Heart left ventricle (tissue), 16 donors: ENCODE measurements around the gene C6orf47. TPM values are rescaled to one million over a fixed set of nuclear protein-coding genes. Genes with fewer than 3 reads are reported as not detected.

Source experiments
- ATAC-seq, 4 donors: fragments of 200-7000 bp; cut with Tn5 transposase; one replicate each; pipeline ENCODE4 v1.9.1; 2020 to 2022; ENCODE audit warnings: moderate library complexity in 4 of 4, mild to moderate bottlenecking in 3 of 4, moderate number of reproducible peaks in 1 of 4
- DNase-seq, 5 donors: peaks; one replicate each; pipeline ENCODE4 v3.0.0-alpha.2; 2020
- H3K27ac ChIP-seq, 12 donors: fragments of 200-600 bp; sonication (generic) in 4 of 12; one replicate each; pipeline versions ENCODE4 v1.5.0 to v1.8.0; 2016 to 2022; ENCODE audit warnings: mild to moderate bottlenecking in 2 of 12
- H3K27me3 ChIP-seq, 9 donors: fragments of 200-600 bp; sonication (generic) in 2 of 9; one replicate each; pipeline versions ENCODE4 v1.5.1 to v1.8.0; 2016 to 2022; ENCODE audit warnings: mild to moderate bottlenecking in 3 of 9
- H3K36me3 ChIP-seq, 9 donors: fragments of 200-600 bp; sonication (generic) in 2 of 9; one replicate each; pipeline versions ENCODE4 v1.5.0 to v1.8.0; 2018 to 2022; ENCODE audit warnings: mild to moderate bottlenecking in 2 of 9
- H3K4me1 ChIP-seq, 12 donors: fragments of 200-600 bp; sonication (generic) in 4 of 12; one replicate each; pipeline versions ENCODE4 v1.5.0 to v1.8.0; 2016 to 2022; ENCODE audit warnings: mild to moderate bottlenecking in 3 of 12
- H3K4me3 ChIP-seq, 12 donors: fragments of 200-600 bp; sonication (generic) in 4 of 12; one replicate each; pipeline versions ENCODE4 v1.5.0 to v1.8.0; 2017 to 2022; ENCODE audit warnings: mild to moderate bottlenecking in 9 of 12, moderate library complexity in 4 of 12
- H3K9me3 ChIP-seq, 12 donors: fragments of 200-600 bp; sonication (generic) in 4 of 12; one replicate each; pipeline versions ENCODE4 v1.5.0 to v1.8.0; 2016 to 2022; ENCODE audit warnings: mild to moderate bottlenecking in 1 of 12
- CTCF ChIP-seq, 12 donors: fragments of 200-600 bp; sonication (generic) in 4 of 12; IDR thresholded peaks; one replicate each; pipeline versions ENCODE4 v1.5.0 to v1.8.0; 2018 to 2022; ENCODE audit warnings: antibody characterized with exemption in 12 of 12, mild to moderate bottlenecking in 5 of 12
- POLR2A ChIP-seq, 2 donors: fragments of 450-650 bp; IDR thresholded peaks; one replicate each; pipeline ENCODE4 v1.6.1; 2017; ENCODE audit warnings: antibody characterized with exemption in 2 of 2, mild to moderate bottlenecking in 2 of 2, moderate library complexity in 2 of 2
- WGBS, 4 donors: extraction: QIAGEN DNeasy Blood & Tissue Kit in 2 of 4; methylation state at CpG; one replicate each; pipeline versions ENCODE4 v1.1.5 to v1.1.7; 2013 to 2018; 5-methylcytosine and 5-hydroxymethylcytosine counted together
- intact Hi-C, 10 donors: fragments of 100-400 bp; cut with DNase I; formaldehyde crosslinking; loops; one replicate each; pipeline versions ENCODE4 v1.11.1 to v1.14.2; 2022
- microRNA-seq, 4 donors: library from miRNA; unstranded; fragments of <30 nt; microRNA quantifications; one replicate each; pipeline versions ENCODE4 to v1.2.0, GENCODE V29; 2017 to 2020
- polyA plus RNA-seq, 2 donors: library from polyadenylated mRNA; stranded (reverse); fragments of 200-250 nt; gene quantifications; one replicate each; pipeline ENCODE4 v1.2.3, GENCODE V29; 2013
- total RNA-seq, 9 donors: library from RNA; depleted of rRNA in 2 of 9; stranded (reverse); fragments of >200 nt in 2 of 9; fragmentation: NEBNext Ultra II Directional in 3 of 9; extraction: Animal tissue kit (Norgen Biotek cat#: 25700) in 3 of 9; gene quantifications; one replicate each; pipeline versions ENCODE4 v1.1.0 to v1.2.4, GENCODE V29; 2016 to 2023
- donor health status: ischemic (EF 13 %, LVEDD 7.1; RV severe dilation, severe dysfunction).
- donor health status: healthy with polysubstance abuse.
- donor health status: DM: no; HTN: yes; CAD: no.
- donor health status: DM: no; HTN: no; CAD: no.
- donor health status: ischemic (EF 25% LVEDD 6.9; RV normal size, moderate dysfunction).
- donor health status: ischemic (EF 25% LVEDD 5.7; RV mildly dilated, moderate dysfunction).
- donor health status: healthy.
- donor health status: DM: yes; HTN: yes; CAD: no.
- donor health status: ischemic (EF 35%, LVEDD 5.7; RV mildly dilated, moderate dysfunction).
- donor health status: nonischemic (EF 11% LVEDD 7.7; RV severe dilation, severe dysfunction).
- donor health status: DM: yes; HTN: yes; CAD: no.
- donor health status: PGD.
- donor health status: ischemic (EF 29% LVEDD 5.4; RV normal size, mild dysfunction).
- donor health status: nonischemic (EF 23%, LVEDD 6.1; RV moderate dilation, normal function).

The C6orf47 gene
- total and polyA plus RNA-seq, 11 donors: 16.5 to 30.9 (median 20.0) TPM

DNA sequence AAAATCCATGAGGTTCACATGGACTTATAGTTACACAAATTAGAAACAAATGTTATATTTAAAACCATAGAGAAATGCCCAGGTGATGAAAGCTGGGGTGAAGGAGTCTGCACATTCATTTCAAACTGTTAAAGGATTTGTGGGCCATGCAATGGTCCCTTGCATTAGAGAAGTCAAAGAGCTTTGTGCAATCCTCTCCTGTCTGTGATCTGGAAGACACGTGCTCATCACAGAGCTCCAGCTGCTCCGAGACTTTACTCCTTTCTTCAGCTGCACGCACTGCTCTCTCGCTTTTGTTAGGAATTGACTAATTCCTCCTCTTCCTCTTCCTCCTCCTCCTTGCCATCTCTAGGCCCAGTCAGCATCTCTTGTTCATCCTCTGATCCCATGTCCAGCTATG is 49.6 kb downstream of the C6orf47 start:
- H3K27ac ChIP-seq: no peak overlapping the region
- TF ChIP-seq CTCF (IDR thresholded peaks at IDR 0.05): no peak
- no peak for TF ChIP-seq POLR2A (IDR thresholded peaks at IDR 0.05)
- H3K9me3 ChIP-seq: no peaks in the 10 kb centered on the region
- no peaks in the 10 kb centered on the region for H3K36me3 ChIP-seq
- peaks cover 0 to 18% (median 0%) of the 10 kb centered on the region in 12 donors for H3K4me1 ChIP-seq
- intact Hi-C loops: no loop called here
- DNase-seq (no peak), ATAC-seq (no peak)
- no peak overlapping the region for H3K4me3 ChIP-seq
- WGBS, 4 donors: 67 to 85% (median 71%) methylated on average over 4 of the region's 4 CpGs
- no peaks in the 10 kb centered on the region for H3K27me3 ChIP-seq

GRCh38 chr6:31609519-31610406 is 50.8 kb downstream of the C6orf47 start:
- H3K4me3 ChIP-seq: no peak overlapping the region
- H3K4me1 ChIP-seq: peaks cover 0 to 18% (median 0%) of the 10 kb centered on the region in 12 donors
- H3K27me3 ChIP-seq: no peaks in the 10 kb centered on the region
- intact Hi-C loops: loop anchor here in 1 of 10 donors (10.0 kb wide), 1 partner anchor 115 kb away; the partner anchor contains the start of gene MICB
- DNase-seq (no peak), ATAC-seq (no peak)
- WGBS, 4 donors: 70 to 76% (median 75%) methylated on average over 8 of the region's 8 CpGs
- no peaks in the 10 kb centered on the region for H3K36me3 ChIP-seq
- no peak overlapping the region for H3K27ac ChIP-seq
- TF ChIP-seq POLR2A (IDR thresholded peaks at IDR 0.05) (no peak), CTCF (IDR thresholded peaks at IDR 0.05) (no peak)
- H3K9me3 ChIP-seq: no peaks in the 10 kb centered on the region

Small RNA genes lying within 50 kb of the gene (microRNA-seq; reads per million reads assigned to microRNA genes)
- gene MIR4646 (0 to 1.4 (median 1.1) reads per million in 4 donors), gene MIR6832 (0 to 0.62 (median 0.36) reads per million in 4 donors)

Other genes starting within 250 kb of the C6orf47 start
Only the 30 nearest of the 37 such genes appear.
- not detected for gene MCCD1, start 131.8 kb downstream of the C6orf47 start, total RNA-seq
- gene MCCD1, start 131.8 kb downstream of the C6orf47 start, polyA plus RNA-seq: not detected
- gene DDX39B, start 118.8 kb downstream of the C6orf47 start, total RNA-seq: 100 to 1,000 TPM; 122 to 209 (median 164) TPM
- gene DDX39B, start 118.8 kb downstream of the C6orf47 start, polyA plus RNA-seq: 100 to 1,000 TPM; 162 to 193 TPM
- gene ATP6V1G2, start 114.2 kb downstream of the C6orf47 start, total RNA-seq: 1 to 10 TPM; 1.1 to 3.5 (median 1.4) TPM
- 1 to 10 TPM; 1.3 to 2.2 TPM for gene ATP6V1G2, start 114.2 kb downstream of the C6orf47 start, polyA plus RNA-seq
- 10 to 100 TPM in 8 of 9 donors, 1 to 10 TPM in 1; 10.0 to 17.8 (median 12.4) TPM for gene NFKBIL1, start 113.2 kb downstream of the C6orf47 start, total RNA-seq
- gene NFKBIL1, start 113.2 kb downstream of the C6orf47 start, polyA plus RNA-seq: 10 to 100 TPM; 18.2 to 22.9 TPM
- gene LTA, start 88.5 kb downstream of the C6orf47 start, total RNA-seq: under 1 TPM in 2 of 9 donors, not detected in 7; 0.18 to 0.64 TPM
- gene LTA, start 88.5 kb downstream of the C6orf47 start, polyA plus RNA-seq: under 1 TPM in 1 of 2 donors, not detected in 1; 0.07 TPM
- gene TNF, start 85.2 kb downstream of the C6orf47 start, total RNA-seq: 1 to 10 TPM in 3 of 9 donors, under 1 TPM in 5, not detected in 1; 0.32 to 7.6 (median 0.51) TPM
- gene TNF, start 85.2 kb downstream of the C6orf47 start, polyA plus RNA-seq: under 1 TPM; 0.15 to 0.32 TPM
- 10 to 100 TPM in 1 of 9 donors, 1 to 10 TPM in 2, under 1 TPM in 2, not detected in 4; 0.30 to 15.6 (median 1.0) TPM for gene LTB, start 78.4 kb downstream of the C6orf47 start, total RNA-seq
- under 1 TPM; 0.50 to 0.72 TPM for gene LTB, start 78.4 kb downstream of the C6orf47 start, polyA plus RNA-seq
- gene LST1, start 74.5 kb downstream of the C6orf47 start, total RNA-seq: 10 to 100 TPM in 2 of 9 donors, 1 to 10 TPM in 6, not detected in 1; 1.6 to 58.0 (median 3.7) TPM
- gene LST1, start 74.5 kb downstream of the C6orf47 start, polyA plus RNA-seq: 1 to 10 TPM; 2.3 to 5.2 TPM
- gene NCR3, start 67.8 kb downstream of the C6orf47 start, total RNA-seq: 1 to 10 TPM in 1 of 9 donors, under 1 TPM in 1, not detected in 7; 1.00 to 2.5 TPM
- not detected for gene NCR3, start 67.8 kb downstream of the C6orf47 start, polyA plus RNA-seq
- gene AIF1, start 45.5 kb downstream of the C6orf47 start, total RNA-seq: 100 to 1,000 TPM in 1 of 9 donors, 10 to 100 TPM in 3, 1 to 10 TPM in 5; 5.7 to 120 (median 9.5) TPM
- 10 to 100 TPM in 1 of 2 donors, 1 to 10 TPM in 1; 6.7 to 18.4 TPM for gene AIF1, start 45.5 kb downstream of the C6orf47 start, polyA plus RNA-seq
- 100 to 1,000 TPM in 4 of 9 donors, 10 to 100 TPM in 5; 75.1 to 119 (median 97.4) TPM for gene PRRC2A, start 40.1 kb downstream of the C6orf47 start, total RNA-seq
- 100 to 1,000 TPM in 1 of 2 donors, 10 to 100 TPM in 1; 88.1 to 111 TPM for gene PRRC2A, start 40.1 kb downstream of the C6orf47 start, polyA plus RNA-seq
- 100 to 1,000 TPM; 265 to 499 (median 284) TPM for gene BAG6, start 8.1 kb downstream of the C6orf47 start, total RNA-seq
- 100 to 1,000 TPM; 307 to 378 TPM for gene BAG6, start 8.1 kb downstream of the C6orf47 start, polyA plus RNA-seq
- 1 to 10 TPM in 8 of 9 donors, under 1 TPM in 1; 0.54 to 4.3 (median 1.7) TPM for gene APOM, start 4.9 kb downstream of the C6orf47 start, total RNA-seq
- gene APOM, start 4.9 kb downstream of the C6orf47 start, polyA plus RNA-seq: 1 to 10 TPM; 2.4 to 6.6 TPM
- 10 to 100 TPM; 15.9 to 29.8 (median 19.5) TPM for gene GPANK1, start 4.2 kb upstream of the C6orf47 start, total RNA-seq
- 10 to 100 TPM; 19.5 to 24.5 TPM for gene GPANK1, start 4.2 kb upstream of the C6orf47 start, polyA plus RNA-seq
- 100 to 1,000 TPM; 111 to 323 (median 116) TPM for gene CSNK2B, start 5.3 kb upstream of the C6orf47 start, total RNA-seq
- gene CSNK2B, start 5.3 kb upstream of the C6orf47 start, polyA plus RNA-seq: 100 to 1,000 TPM; 124 to 203 TPM
- 10 to 100 TPM in 1 of 9 donors, 1 to 10 TPM in 8; 1.4 to 12.0 (median 4.6) TPM for gene LY6G5B, start 9.2 kb upstream of the C6orf47 start, total RNA-seq
- 1 to 10 TPM; 2.1 to 5.3 TPM for gene LY6G5B, start 9.2 kb upstream of the C6orf47 start, polyA plus RNA-seq
- 1 to 10 TPM; 1.3 to 3.1 (median 2.2) TPM for gene LY6G5C, start 20.3 kb upstream of the C6orf47 start, total RNA-seq
- 1 to 10 TPM; 1.4 to 3.0 TPM for gene LY6G5C, start 20.3 kb upstream of the C6orf47 start, polyA plus RNA-seq
- 10 to 100 TPM; 24.2 to 54.7 (median 27.4) TPM for gene ABHD16A, start 42.5 kb upstream of the C6orf47 start, total RNA-seq
- gene ABHD16A, start 42.5 kb upstream of the C6orf47 start, polyA plus RNA-seq: 10 to 100 TPM; 16.5 to 47.8 TPM
- not detected for gene LY6G6F, start 46.1 kb upstream of the C6orf47 start, total RNA-seq
- not detected for gene LY6G6F, start 46.1 kb upstream of the C6orf47 start, polyA plus RNA-seq
- gene LY6G6D, start 54.6 kb upstream of the C6orf47 start, total RNA-seq: under 1 TPM in 1 of 9 donors, not detected in 8; 0.75 TPM
- gene LY6G6D, start 54.6 kb upstream of the C6orf47 start, polyA plus RNA-seq: not detected
- gene LY6G6C, start 61.0 kb upstream of the C6orf47 start, total RNA-seq: under 1 TPM in 1 of 9 donors, not detected in 8; 0.27 TPM
- gene LY6G6C, start 61.0 kb upstream of the C6orf47 start, polyA plus RNA-seq: not detected
- under 1 TPM in 7 of 9 donors, not detected in 2; 0.19 to 1.00 (median 0.42) TPM for gene MPIG6B, start 62.6 kb upstream of the C6orf47 start, total RNA-seq
- gene MPIG6B, start 62.6 kb upstream of the C6orf47 start, polyA plus RNA-seq: under 1 TPM; 0.17 to 0.23 TPM
- gene DDAH2, start 68.5 kb upstream of the C6orf47 start, total RNA-seq: 10 to 100 TPM; 42.3 to 69.7 (median 53.2) TPM
- 10 to 100 TPM; 62.1 to 80.5 TPM for gene DDAH2, start 68.5 kb upstream of the C6orf47 start, polyA plus RNA-seq
- 100 to 1,000 TPM in 6 of 9 donors, 10 to 100 TPM in 3; 72.5 to 310 (median 124) TPM for gene CLIC1, start 75.8 kb upstream of the C6orf47 start, total RNA-seq
- gene CLIC1, start 75.8 kb upstream of the C6orf47 start, polyA plus RNA-seq: 100 to 1,000 TPM in 1 of 2 donors, 10 to 100 TPM in 1; 68.0 to 392 TPM
- 1 to 10 TPM in 7 of 9 donors, under 1 TPM in 2; 0.44 to 8.4 (median 1.9) TPM for gene MSH5, start 79.2 kb upstream of the C6orf47 start, total RNA-seq
- gene MSH5, start 79.2 kb upstream of the C6orf47 start, polyA plus RNA-seq: 1 to 10 TPM; 1.0 to 2.3 TPM
- gene SAPCD1, start 101.9 kb upstream of the C6orf47 start, total RNA-seq: 1 to 10 TPM in 1 of 9 donors, under 1 TPM in 2, not detected in 6; 0.73 to 1.5 (median 0.76) TPM
- under 1 TPM; 0.35 to 0.50 TPM for gene SAPCD1, start 101.9 kb upstream of the C6orf47 start, polyA plus RNA-seq
- gene VWA7, start 116.5 kb upstream of the C6orf47 start, total RNA-seq: 10 to 100 TPM in 7 of 9 donors, 1 to 10 TPM in 2; 8.0 to 25.8 (median 16.1) TPM
- gene VWA7, start 116.5 kb upstream of the C6orf47 start, polyA plus RNA-seq: 1 to 10 TPM; 4.0 to 6.2 TPM
- 10 to 100 TPM; 18.6 to 61.8 (median 26.1) TPM for gene VARS1, start 135.0 kb upstream of the C6orf47 start, total RNA-seq
- gene VARS1, start 135.0 kb upstream of the C6orf47 start, polyA plus RNA-seq: 10 to 100 TPM; 21.9 to 54.6 TPM
- gene LSM2, start 146.2 kb upstream of the C6orf47 start, total RNA-seq: 10 to 100 TPM; 22.9 to 37.4 (median 25.9) TPM
- gene LSM2, start 146.2 kb upstream of the C6orf47 start, polyA plus RNA-seq: 10 to 100 TPM; 27.5 to 64.7 TPM
- 1 to 10 TPM; 1.3 to 3.6 (median 1.8) TPM for gene HSPA1L, start 154.5 kb upstream of the C6orf47 start, total RNA-seq
- 1 to 10 TPM in 1 of 2 donors, under 1 TPM in 1; 0.95 to 1.9 TPM for gene HSPA1L, start 154.5 kb upstream of the C6orf47 start, polyA plus RNA-seq